Neural cell (in vitro differentiated cells): Measurements from ENCODE around the gene PNKD. TPM values are rescaled to one million over a fixed set of nuclear protein-coding genes. Genes with fewer than 3 reads are reported as not detected.

Experiments
- H2AFZ ChIP-seq: fragments of 200-600, 300-800 bp; sonication (generic), shearing (Covaris generic); 2 replicates; pipeline ENCODE4 v1.6.0; 2014; ENCODE audit warnings: low read depth, mild to moderate bottlenecking, antibody characterized with exemption, low read length, moderate library complexity
- H3F3A ChIP-seq: fragments of 200-600 bp; shearing (Covaris generic); 2 replicates; pipeline ENCODE4 v1.6.1; 2016; ENCODE audit warnings: mild to moderate bottlenecking, moderate library complexity, mixed read lengths, antibody characterized with exemption, low read length; ENCODE audit not compliant: insufficient read depth, poor library complexity, severe bottlenecking
- H3K27ac ChIP-seq: fragments of 200-600, 300-800 bp; sonication (generic), shearing (Covaris generic); 2 replicates; pipeline ENCODE4 v1.5.1; 2014; ENCODE audit warnings: mild to moderate bottlenecking, low read length, moderate library complexity
- H3K27me3 ChIP-seq: fragments of 300-800, 200-600 bp; sonication (generic), shearing (Covaris generic); 2 replicates; pipeline ENCODE4 v1.6.0; 2014; ENCODE audit warnings: mild to moderate bottlenecking, low read depth, low read length, moderate library complexity; ENCODE audit not compliant: insufficient read depth
- H3K36me3 ChIP-seq: fragments of 300-800, 200-600 bp; sonication (generic), shearing (Covaris generic); 2 replicates; pipeline ENCODE4 v1.5.1; 2014; ENCODE audit warnings: mild to moderate bottlenecking, antibody characterized with exemption, low read length, moderate library complexity; ENCODE audit not compliant: insufficient read depth
- H3K4me2 ChIP-seq: fragments of 300-800, 200-600 bp; sonication (generic), shearing (Covaris generic); 2 replicates; pipeline ENCODE4 v1.6.0; 2014; ENCODE audit warnings: mild to moderate bottlenecking, low read length
- H3K4me3 ChIP-seq: fragments of 300-800, 200-600 bp; sonication (generic), shearing (Covaris generic); 2 replicates; pipeline ENCODE4 v1.5.1; 2014; ENCODE audit warnings: mild to moderate bottlenecking, low read length, moderate library complexity
- H3K79me2 ChIP-seq: fragments of 200-600 bp; shearing (Covaris generic); replicated peaks from 2 replicates; pipeline ENCODE4 v1.6.0; 2014; ENCODE audit warnings: mild to moderate bottlenecking, low read length, moderate library complexity; ENCODE audit not compliant: insufficient read depth
- H3K9ac ChIP-seq: fragments of 300-800, 200-600 bp; sonication (generic), shearing (Covaris generic); 2 replicates; pipeline ENCODE4 v1.6.1; 2016; ENCODE audit warnings: mild to moderate bottlenecking, low read length, mixed read lengths
- H3K9me2 ChIP-seq: fragments of 200-600 bp; shearing (Covaris generic); 2 replicates; pipeline ENCODE4 v1.6.1; 2016; ENCODE audit warnings: mild to moderate bottlenecking, low read length, mixed read lengths; ENCODE audit not compliant: insufficient read depth
- H3K9me3 ChIP-seq: fragments of 200-600, 300-800 bp; sonication (generic), shearing (Covaris generic); 2 replicates; pipeline ENCODE4 v1.6.1; 2016; ENCODE audit warnings: mild to moderate bottlenecking, mixed run types, low read length, moderate library complexity, mixed read lengths
- H4K20me1 ChIP-seq: fragments of 200-600 bp; shearing (Covaris generic); 2 replicates; pipeline ENCODE4 v1.6.1; 2016; ENCODE audit warnings: mild to moderate bottlenecking, mixed run types; ENCODE audit not compliant: insufficient read depth
- CTCF ChIP-seq: fragments of 450-650 bp; IDR thresholded peaks from 2 replicates; pipeline ENCODE4 v1.5.1; 2014; ENCODE audit warnings: antibody characterized with exemption, mild to moderate bottlenecking, moderate library complexity; ENCODE audit not compliant: poor library complexity, severe bottlenecking
- EP300 ChIP-seq: fragments of 450-650 bp; conservative IDR thresholded peaks from 2 replicates; pipeline ENCODE4 v1.6.1; 2014; ENCODE audit warnings: antibody characterized with exemption, mild to moderate bottlenecking, moderate library complexity; ENCODE audit not compliant: poor library complexity, severe bottlenecking
- EZH2 ChIP-seq: fragments of 200-600, 300-800 bp; shearing (Covaris generic), sonication (generic); IDR thresholded peaks from 2 replicates; pipeline ENCODE4 v1.6.1; 2014; ENCODE audit warnings: antibody characterized with exemption, low read length, borderline replicate concordance, mild to moderate bottlenecking; ENCODE audit not compliant: insufficient read depth, poor library complexity, severe bottlenecking
- MXI1 ChIP-seq: fragments of 450-650 bp; conservative IDR thresholded peaks from 2 replicates; pipeline ENCODE4 v1.6.1; 2014; ENCODE audit warnings: antibody characterized with exemption, mild to moderate bottlenecking; ENCODE audit not compliant: poor library complexity, severe bottlenecking
- POLR2AphosphoS5 ChIP-seq: IDR thresholded peaks from 2 replicates; pipeline ENCODE4 v1.6.1; 2012
- RAD21 ChIP-seq: fragments of 450-650 bp; conservative IDR thresholded peaks from 2 replicates; pipeline ENCODE4 v1.6.1; 2014; ENCODE audit warnings: antibody characterized with exemption, mild to moderate bottlenecking, moderate library complexity
- REST ChIP-seq: IDR thresholded peaks from 2 replicates; pipeline ENCODE4 v1.6.1; 2012; ENCODE audit warnings: borderline replicate concordance
- SMC3 ChIP-seq: fragments of 450-650 bp; conservative IDR thresholded peaks from 2 replicates; pipeline ENCODE4 v1.6.1; 2014; ENCODE audit warnings: antibody characterized with exemption, mild to moderate bottlenecking, moderate library complexity; ENCODE audit not compliant: poor library complexity
- TAF1 ChIP-seq: IDR thresholded peaks from 2 replicates; pipeline ENCODE4 v1.6.1; 2012; ENCODE audit warnings: low read depth
- polyA plus RNA-seq: library from polyadenylated mRNA; depleted of rRNA; stranded (reverse); fragments of >200 nt; gene quantifications from 2 replicates; pipeline ENCODE4 v1.2.3, GENCODE V29; 2014

The PNKD gene
- polyA plus RNA-seq, 1 donor from 2014 or later = 59.7 TPM

- H4K20me1 ChIP-seq = no peaks in the 10 kb centered on the region
Observed at GRCh38 chr2:218257390-218257981, 12.8 kb upstream of the PNKD start.

More at GRCh38 chr2:218257390-218257981, 12.8 kb upstream of the PNKD start:
- no peak overlapping the region for H3K27ac ChIP-seq
- H3K36me3 ChIP-seq = peaks cover 10% of the 10 kb centered on the region
- H3K9ac ChIP-seq = no peak overlapping the region
- H2AFZ ChIP-seq = no peak overlapping the region
- H3K79me2 ChIP-seq = no peaks in the 10 kb centered on the region
- no peak overlapping the region for H3K4me3 ChIP-seq
- H3K4me2 ChIP-seq = no peak overlapping the region
- H3K9me2 ChIP-seq = no peaks in the 10 kb centered on the region
- no peaks in the 10 kb centered on the region for H3K27me3 ChIP-seq
- H3F3A ChIP-seq = no peaks in the 10 kb centered on the region
- TF ChIP-seq CTCF (no peak), EZH2 (no peak), REST (no peak), POLR2AphosphoS5 (no peak), RAD21 (no peak), MXI1 (no peak), TAF1 (no peak), SMC3 (no peak), EP300 (no peak)
- no peaks in the 10 kb centered on the region for H3K9me3 ChIP-seq
